ENCODE results near the gene TBC1D14. TPM values are rescaled to one million over a fixed set of nuclear protein-coding genes. Genes with fewer than 3 reads are reported as not detected.

Gene TBC1D14
- total and polyA plus RNA-seq, 2 experiments from 2014 or later = 33.6 to 50.8 TPM

GRCh38 chr4:6932475-6932874 is 22.8 kb downstream of the TBC1D14 start:
- TF ChIP-seq EZH2phosphoT487 (IDR thresholded peaks at IDR 0.05; ENCODE audit: low read depth, severe bottlenecking, unreplicated experiment) (no peak), EZH2 (IDR thresholded peaks at IDR 0.05; ENCODE audit: borderline replicate concordance) (no peak), CTCF (IDR thresholded peaks at IDR 0.05; ENCODE audit: poor library complexity) (no peak)
- no peaks in the 10 kb centered on the region for H3K27me3 ChIP-seq
- no peak overlapping the region for H3K4me2 ChIP-seq
- WGBS (ENCODE audit: low lambda C conversion rate, missing lambda C conversion rate) = 98% methylated on average over 3 of the region's 3 CpGs
- peaks cover 87% of the 10 kb centered on the region for H3K79me2 ChIP-seq
- H4K20me1 ChIP-seq (ENCODE audit: insufficient read depth, poor library complexity, severe bottlenecking) = no peaks in the 10 kb centered on the region
- no peak overlapping the region for H3K27ac ChIP-seq
- no peak for DNase-seq (ENCODE audit: low spot score)
- H3K36me3 ChIP-seq (replicated peaks; ENCODE audit: insufficient read depth, low read depth) = no peaks in the 10 kb centered on the region
- H3K4me3 ChIP-seq = no peak overlapping the region
- H3K9me3 ChIP-seq (ENCODE audit: low read depth) = no peaks in the 10 kb centered on the region
- no peak overlapping the region for H2AFZ ChIP-seq
- H3K4me1 ChIP-seq (ENCODE audit: insufficient read depth) = peaks cover 55% of the 10 kb centered on the region
- no peaks in the 10 kb centered on the region for H3K9me2 ChIP-seq (replicated peaks; ENCODE audit: insufficient read depth)

- WGBS (ENCODE audit: low lambda C conversion rate, missing lambda C conversion rate) = 90% methylated on average over 3 of the region's 3 CpGs
- TF ChIP-seq EZH2phosphoT487 (IDR thresholded peaks at IDR 0.05; ENCODE audit: low read depth, severe bottlenecking, unreplicated experiment) = no peak
- TF ChIP-seq EZH2 (IDR thresholded peaks at IDR 0.05; ENCODE audit: borderline replicate concordance) = no peak
- no peak for TF ChIP-seq CTCF (IDR thresholded peaks at IDR 0.05; ENCODE audit: poor library complexity)
- Histone ChIP-seq H3K9me2 (replicated peaks; ENCODE audit: insufficient read depth) (no peaks in the 10 kb centered on the region), H3K36me3 (replicated peaks; ENCODE audit: insufficient read depth, low read depth) (no peaks in the 10 kb centered on the region), H3K27ac (no peak overlapping the region), H3K4me3 (no peak overlapping the region), H2AFZ (no peak overlapping the region), H3K79me2 (peaks cover 87% of the 10 kb centered on the region), H3K9me3 (ENCODE audit: low read depth) (no peaks in the 10 kb centered on the region), H3K27me3 (no peaks in the 10 kb centered on the region), H4K20me1 (ENCODE audit: insufficient read depth, poor library complexity, severe bottlenecking) (no peaks in the 10 kb centered on the region), H3K4me2 (no peak overlapping the region), H3K4me1 (ENCODE audit: insufficient read depth) (peaks cover 50% of the 10 kb centered on the region)
- DNase-seq (ENCODE audit: low spot score) = no peak
These were observed 23.3 kb downstream of the TBC1D14 start for GRCh38 chr4:6932918-6933317.

- no peaks in the 10 kb centered on the region for H3K9me3 ChIP-seq (ENCODE audit: low read depth)
- no peak overlapping the region for H3K4me2 ChIP-seq
- H3K4me3 ChIP-seq = no peak overlapping the region
- no peak for DNase-seq (ENCODE audit: low spot score)
- H2AFZ ChIP-seq = no peak overlapping the region
- no peaks in the 10 kb centered on the region for H3K27me3 ChIP-seq
- H4K20me1 ChIP-seq (ENCODE audit: insufficient read depth, poor library complexity, severe bottlenecking) = no peaks in the 10 kb centered on the region
- H3K9me2 ChIP-seq (replicated peaks; ENCODE audit: insufficient read depth) = no peaks in the 10 kb centered on the region
- H3K36me3 ChIP-seq (replicated peaks; ENCODE audit: insufficient read depth, low read depth) = no peaks in the 10 kb centered on the region
- peak overlapping the region; percentile 72 for H3K27ac ChIP-seq
- TF ChIP-seq EZH2 (IDR thresholded peaks at IDR 0.05; ENCODE audit: borderline replicate concordance) = no peak
- no peak for TF ChIP-seq CTCF (IDR thresholded peaks at IDR 0.05; ENCODE audit: poor library complexity)
- no peak for TF ChIP-seq EZH2phosphoT487 (IDR thresholded peaks at IDR 0.05; ENCODE audit: low read depth, severe bottlenecking, unreplicated experiment)
- H3K79me2 ChIP-seq = peaks cover 87% of the 10 kb centered on the region
- 100% methylated on average over 9 of the region's 9 CpGs for WGBS (ENCODE audit: low lambda C conversion rate, missing lambda C conversion rate)
- H3K4me1 ChIP-seq (ENCODE audit: insufficient read depth) = peaks cover 41% of the 10 kb centered on the region
These were observed 24.2 kb downstream of the TBC1D14 start for GRCh38 chr4:6933691-6934430.
